Measurements from ENCODE around the gene EHD4.

Gene EHD4

DNA sequence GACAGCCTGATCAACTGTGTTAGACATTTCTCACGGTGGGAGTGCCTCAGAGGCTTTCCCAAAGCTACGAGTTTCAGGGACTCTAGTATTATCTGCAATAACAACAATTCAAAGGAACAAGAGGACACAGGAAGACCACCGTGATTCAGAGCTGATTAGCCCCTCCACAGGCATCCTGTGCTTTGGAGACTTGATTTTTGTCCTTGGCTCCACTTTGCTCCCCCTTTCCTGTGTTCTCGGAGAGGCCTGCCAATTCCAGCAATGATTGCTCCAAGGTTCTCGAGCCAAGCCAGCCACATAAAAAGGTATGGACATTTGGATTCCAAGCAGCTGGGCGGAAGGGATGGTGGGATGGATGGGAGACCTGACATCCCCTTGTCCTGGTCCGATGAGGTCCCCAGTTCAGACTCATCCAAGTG is 14.3 kb downstream of the EHD4 start:
- Histone ChIP-seq H3K9me3 (ENCODE audit: insufficient read depth, low read depth, low read length) (no peaks in the 10 kb centered on the region), H3K4me2 (ENCODE audit: low read depth, low read length, poor library complexity, severe bottlenecking) (no peak overlapping the region), H3K36me3 (ENCODE audit: insufficient read depth, low read length) (peaks cover 3% of the 10 kb centered on the region; the same call in 1 of the 2 replicates), H3K27me3 (ENCODE audit: insufficient read depth, low read length, poor library complexity, severe bottlenecking) (no peaks in the 10 kb centered on the region), H2AFZ (ENCODE audit: low read length) (no peak overlapping the region), H3K79me2 (ENCODE audit: insufficient read depth, low read length) (no peaks in the 10 kb centered on the region), H4K20me1 (ENCODE audit: insufficient read depth, low read length, poor library complexity, severe bottlenecking) (no peaks in the 10 kb centered on the region), H3K4me3 (ENCODE audit: low read length, poor library complexity, severe bottlenecking) (no peak overlapping the region), H3K9ac (ENCODE audit: low read depth, low read length, poor library complexity, severe bottlenecking) (no peak overlapping the region), H3K9me2 (replicated peaks; ENCODE audit: low read depth, low read length) (no peaks in the 10 kb centered on the region), H3K4me1 (ENCODE audit: insufficient read depth, low read length, poor library complexity, severe bottlenecking) (peaks cover 8% of the 10 kb centered on the region), H3F3A (ENCODE audit: low read depth) (no peaks in the 10 kb centered on the region)
- TF ChIP-seq CTCF (conservative IDR thresholded peaks at IDR 0.05; ENCODE audit: low read length) (no peak), EZH2phosphoT487 (IDR thresholded peaks at IDR 0.05; ENCODE audit: borderline replicate concordance) (no peak)

DNA sequence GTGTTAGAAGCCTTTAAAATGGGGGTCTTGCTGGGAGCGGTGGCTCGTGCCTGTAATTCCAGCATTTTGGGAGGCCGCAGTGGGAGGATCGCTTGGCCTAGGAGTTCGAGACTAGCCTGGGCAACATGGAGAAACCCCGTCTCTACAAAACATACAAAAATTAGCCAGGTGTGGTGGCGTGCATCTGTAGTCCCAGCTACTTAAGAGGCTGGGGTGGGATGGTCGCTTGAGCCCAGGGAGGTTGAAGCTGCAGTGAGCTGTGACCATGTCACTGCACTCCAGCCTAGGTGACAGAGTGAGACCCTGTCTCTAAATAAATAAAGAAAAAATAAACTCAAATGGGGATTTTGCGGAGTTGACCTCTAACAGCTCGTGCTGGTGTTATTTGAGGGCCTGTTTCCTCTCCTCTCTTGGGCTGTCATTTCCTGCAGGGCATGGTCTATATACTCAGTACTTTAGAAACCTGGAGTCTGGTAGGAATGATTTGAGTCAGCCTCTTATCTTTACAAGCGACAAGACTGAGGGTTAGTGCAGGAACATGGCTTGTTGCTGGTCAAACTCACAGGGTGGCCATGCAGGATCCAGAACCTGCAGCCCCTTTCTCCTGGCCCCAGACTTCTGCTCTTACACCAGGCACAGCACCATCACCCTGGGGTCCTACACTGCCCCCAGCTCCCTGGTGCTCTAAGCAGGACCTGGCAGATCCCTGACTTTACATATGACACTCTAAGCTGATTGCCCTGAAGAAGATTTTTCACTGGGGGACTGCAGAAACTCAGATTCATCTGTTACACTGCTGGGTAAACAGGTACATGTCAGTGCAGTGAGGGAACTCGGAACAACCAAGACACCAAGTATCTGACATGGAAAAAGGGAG is 15.1 kb downstream of the EHD4 start:
- no peak overlapping the region for H3K4me2 ChIP-seq (ENCODE audit: low read depth, low read length, poor library complexity, severe bottlenecking)
- no peak overlapping the region for H2AFZ ChIP-seq (ENCODE audit: low read length)
- H3K9me3 ChIP-seq (ENCODE audit: insufficient read depth, low read depth, low read length): no peaks in the 10 kb centered on the region
- H4K20me1 ChIP-seq (ENCODE audit: insufficient read depth, low read length, poor library complexity, severe bottlenecking): no peaks in the 10 kb centered on the region
- H3F3A ChIP-seq (ENCODE audit: low read depth): no peaks in the 10 kb centered on the region
- no peaks in the 10 kb centered on the region for H3K79me2 ChIP-seq (ENCODE audit: insufficient read depth, low read length)
- H3K36me3 ChIP-seq (ENCODE audit: insufficient read depth, low read length): peaks cover 3% of the 10 kb centered on the region; the same call in 1 of the 2 replicates
- H3K9ac ChIP-seq (ENCODE audit: low read depth, low read length, poor library complexity, severe bottlenecking): no peak overlapping the region
- peaks cover 8% of the 10 kb centered on the region for H3K4me1 ChIP-seq (ENCODE audit: insufficient read depth, low read length, poor library complexity, severe bottlenecking)
- no peaks in the 10 kb centered on the region for H3K27me3 ChIP-seq (ENCODE audit: insufficient read depth, low read length, poor library complexity, severe bottlenecking)
- H3K4me3 ChIP-seq (ENCODE audit: low read length, poor library complexity, severe bottlenecking): no peak overlapping the region
- TF ChIP-seq EZH2phosphoT487 (IDR thresholded peaks at IDR 0.05; ENCODE audit: borderline replicate concordance): no peak
- TF ChIP-seq CTCF (conservative IDR thresholded peaks at IDR 0.05; ENCODE audit: low read length): no peak
- no peaks in the 10 kb centered on the region for H3K9me2 ChIP-seq (replicated peaks; ENCODE audit: low read depth, low read length)

GRCh38 chr15:41955807-41956525 is 16.4 kb downstream of the EHD4 start:
- H3K36me3 ChIP-seq (ENCODE audit: insufficient read depth, low read length): peaks cover 3% of the 10 kb centered on the region; the same call in 1 of the 2 replicates
- H3K4me1 ChIP-seq (ENCODE audit: insufficient read depth, low read length, poor library complexity, severe bottlenecking): peaks cover 8% of the 10 kb centered on the region
- no peak overlapping the region for H3K4me3 ChIP-seq (ENCODE audit: low read length, poor library complexity, severe bottlenecking)
- no peaks in the 10 kb centered on the region for H3K79me2 ChIP-seq (ENCODE audit: insufficient read depth, low read length)
- TF ChIP-seq CTCF (conservative IDR thresholded peaks at IDR 0.05; ENCODE audit: low read length) (no peak), EZH2phosphoT487 (IDR thresholded peaks at IDR 0.05; ENCODE audit: borderline replicate concordance) (no peak)
- H3K9me2 ChIP-seq (replicated peaks; ENCODE audit: low read depth, low read length): no peaks in the 10 kb centered on the region
- no peak overlapping the region for H2AFZ ChIP-seq (ENCODE audit: low read length)
- H3K9ac ChIP-seq (ENCODE audit: low read depth, low read length, poor library complexity, severe bottlenecking): no peak overlapping the region
- H3K9me3 ChIP-seq (ENCODE audit: insufficient read depth, low read depth, low read length): no peaks in the 10 kb centered on the region
- no peaks in the 10 kb centered on the region for H4K20me1 ChIP-seq (ENCODE audit: insufficient read depth, low read length, poor library complexity, severe bottlenecking)
- no peaks in the 10 kb centered on the region for H3F3A ChIP-seq (ENCODE audit: low read depth)
- H3K4me2 ChIP-seq (ENCODE audit: low read depth, low read length, poor library complexity, severe bottlenecking): no peak overlapping the region
- no peaks in the 10 kb centered on the region for H3K27me3 ChIP-seq (ENCODE audit: insufficient read depth, low read length, poor library complexity, severe bottlenecking)

All from Loucy (cell line).